PC-3 (cell line): ENCODE measurements around the gene TRA2B.

ENCODE experiments used
- EZH2 ChIP-seq: fragments of 300-600 bp; sonication (generic); IDR thresholded peaks from one replicate; pipeline ENCODE4 v1.6.1; 2017; ENCODE audit warnings: antibody characterized with exemption, mild to moderate bottlenecking, low read length; ENCODE audit not compliant: unreplicated experiment
- EZH2phosphoT487 ChIP-seq: fragments of 300-600 bp; sonication (generic); IDR thresholded peaks from 2 replicates; pipeline ENCODE4 v1.6.1; 2018; ENCODE audit warnings: mild to moderate bottlenecking, antibody characterized with exemption, low read length, borderline replicate concordance
- TF ChIP-seq, protein P1 (sequence below): fragments of 300-600 bp; sonication (generic); conservative IDR thresholded peaks from 2 replicates; pipeline ENCODE4 v1.5.1; 2017; ENCODE audit warnings: antibody characterized with exemption, low read depth, mild to moderate bottlenecking, low read length

DNA sequence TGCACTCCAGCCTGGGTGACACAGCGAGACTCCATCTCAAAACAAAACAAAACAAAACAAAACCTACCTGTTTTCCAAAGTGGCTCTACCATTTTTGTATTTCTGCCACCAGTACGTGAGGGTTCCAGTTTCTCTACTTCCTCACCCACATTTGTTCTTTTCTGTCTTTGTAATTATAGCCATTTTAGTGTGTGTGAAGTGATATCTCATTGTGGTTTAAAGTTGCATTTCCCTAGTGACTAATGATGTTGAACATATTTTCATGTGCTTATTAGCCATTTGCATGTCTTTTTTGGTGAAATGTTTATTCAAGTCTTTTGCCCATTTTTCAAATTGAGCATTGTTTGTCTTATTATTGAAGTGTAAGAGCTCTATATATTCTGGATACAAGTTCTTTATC, 50.7 kb downstream of the TRA2B start:
- TF ChIP-seq, protein P1, sequence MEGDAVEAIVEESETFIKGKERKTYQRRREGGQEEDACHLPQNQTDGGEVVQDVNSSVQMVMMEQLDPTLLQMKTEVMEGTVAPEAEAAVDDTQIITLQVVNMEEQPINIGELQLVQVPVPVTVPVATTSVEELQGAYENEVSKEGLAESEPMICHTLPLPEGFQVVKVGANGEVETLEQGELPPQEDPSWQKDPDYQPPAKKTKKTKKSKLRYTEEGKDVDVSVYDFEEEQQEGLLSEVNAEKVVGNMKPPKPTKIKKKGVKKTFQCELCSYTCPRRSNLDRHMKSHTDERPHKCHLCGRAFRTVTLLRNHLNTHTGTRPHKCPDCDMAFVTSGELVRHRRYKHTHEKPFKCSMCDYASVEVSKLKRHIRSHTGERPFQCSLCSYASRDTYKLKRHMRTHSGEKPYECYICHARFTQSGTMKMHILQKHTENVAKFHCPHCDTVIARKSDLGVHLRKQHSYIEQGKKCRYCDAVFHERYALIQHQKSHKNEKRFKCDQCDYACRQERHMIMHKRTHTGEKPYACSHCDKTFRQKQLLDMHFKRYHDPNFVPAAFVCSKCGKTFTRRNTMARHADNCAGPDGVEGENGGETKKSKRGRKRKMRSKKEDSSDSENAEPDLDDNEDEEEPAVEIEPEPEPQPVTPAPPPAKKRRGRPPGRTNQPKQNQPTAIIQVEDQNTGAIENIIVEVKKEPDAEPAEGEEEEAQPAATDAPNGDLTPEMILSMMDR: no peak
- no peak for TF ChIP-seq EZH2
- no peak for TF ChIP-seq EZH2phosphoT487
